Caco-2 (cell line): ENCODE measurements around the gene GFM1. TPM values are rescaled to one million over a fixed set of nuclear protein-coding genes. Genes with fewer than 3 reads are reported as not detected.

Experiments
- BruUV-seq: library from RNA; stranded (reverse); fragments of 400-500 nt; replicated peaks from 2 replicates; lab custom pipeline; 2021; lab: Mats Ljungman, UMichigan
- CTCF ChIA-PET: fragments of 300-600 bp; sonication (Branson Sonifier 250); formaldehyde crosslinking; loops from one replicate; lab custom pipeline; 2022; ENCODE audit warnings: antibody characterized with exemption; lab: Charles Lee
- POLR2A ChIA-PET: fragments of 300-600 bp; sonication (Branson Sonifier 250); formaldehyde crosslinking; loops from one replicate; lab custom pipeline; 2022; ENCODE audit warnings: antibody characterized with exemption; lab: Charles Lee
- DNase-seq, 2 experiments: peaks; one replicate each; pipeline versions ENCODE4 v3.0.0 to v3.0.0-alpha.2; 2020 to 2022
- H3K27me3 ChIP-seq: replicated peaks from 2 replicates; pipeline ENCODE4 v1.6.0; 2011; ENCODE audit warnings: low read length; ENCODE audit not compliant: control insufficient read depth, insufficient read depth
- H3K36me3 ChIP-seq: 2 replicates; pipeline ENCODE4 v1.5.1; 2011; ENCODE audit warnings: low read length; ENCODE audit not compliant: control insufficient read depth, insufficient read depth
- H3K4me1 ChIP-seq: fragments of 250-450 bp; sonication (Bioruptor Pico); 2 replicates; pipeline ENCODE4 v1.5.1; 2020; ENCODE audit warnings: mild to moderate bottlenecking
- H3K4me3 ChIP-seq: 2 replicates; pipeline ENCODE4 v1.5.1; 2011; ENCODE audit warnings: low read depth, mild to moderate bottlenecking, control low read depth, low read length
- H3K9me3 ChIP-seq: fragments of 250-450 bp; sonication (Bioruptor Pico); 2 replicates; pipeline ENCODE4 v1.5.1; 2020; ENCODE audit warnings: mild to moderate bottlenecking, moderate library complexity
- H3K27ac Mint-ChIP-seq: one replicate; pipeline ENCODE4 v1.8.0; 2022; ENCODE audit warnings: mixed read lengths; ENCODE audit not compliant: unreplicated experiment
- H3K27me3 Mint-ChIP-seq: one replicate; pipeline ENCODE4 v1.8.0; 2022; ENCODE audit warnings: mixed read lengths; ENCODE audit not compliant: insufficient read depth, unreplicated experiment
- H3K36me3 Mint-ChIP-seq: one replicate; pipeline ENCODE4 v1.8.0; 2022; ENCODE audit warnings: mild to moderate bottlenecking, mixed read lengths; ENCODE audit not compliant: insufficient read depth, unreplicated experiment
- H3K4me1 Mint-ChIP-seq: one replicate; pipeline ENCODE4 v1.8.0; 2022; ENCODE audit warnings: low read depth, mixed read lengths; ENCODE audit not compliant: unreplicated experiment
- H3K4me3 Mint-ChIP-seq: one replicate; pipeline ENCODE4 v1.8.0; 2022; ENCODE audit warnings: mild to moderate bottlenecking, moderate library complexity, mixed read lengths; ENCODE audit not compliant: unreplicated experiment
- H3K9me3 Mint-ChIP-seq: one replicate; pipeline ENCODE4 v1.8.0; 2022; ENCODE audit warnings: mixed read lengths; ENCODE audit not compliant: unreplicated experiment
- intact Hi-C: fragments of 100-400 bp; cut with micrococcal nuclease; formaldehyde crosslinking; loops from one replicate; pipeline ENCODE4 v1.10.0; 2022; ENCODE audit not compliant: unreplicated experiment
- total RNA-seq: library from RNA; stranded (reverse); gene quantifications from 2 replicates; pipeline ENCODE4 v1.2.3, GENCODE V29; 2022
- TF ChIP-seq, protein P1 (sequence below), 2 experiments: fragments of 200-600 bp in 1 of 2; IDR thresholded peaks; 1 replicate in 1 of 2; 2 replicates in 1 of 2; pipeline versions ENCODE4 v1.5.1 to v1.8.0; 2011 to 2022; ENCODE audit warnings: antibody characterized with exemption in 1 of 2, control low read depth in 1 of 2, inconsistent platforms in 1 of 2, low read depth in 1 of 2, low read length in 1 of 2, mild to moderate bottlenecking in 1 of 2, moderate library complexity in 1 of 2; ENCODE audit not compliant: insufficient read depth in 1 of 2, severe bottlenecking in 1 of 2, unreplicated experiment in 1 of 2

GFM1 gene
- total RNA-seq, 1 experiment from 2014 or later = 58.2 TPM

DNA sequence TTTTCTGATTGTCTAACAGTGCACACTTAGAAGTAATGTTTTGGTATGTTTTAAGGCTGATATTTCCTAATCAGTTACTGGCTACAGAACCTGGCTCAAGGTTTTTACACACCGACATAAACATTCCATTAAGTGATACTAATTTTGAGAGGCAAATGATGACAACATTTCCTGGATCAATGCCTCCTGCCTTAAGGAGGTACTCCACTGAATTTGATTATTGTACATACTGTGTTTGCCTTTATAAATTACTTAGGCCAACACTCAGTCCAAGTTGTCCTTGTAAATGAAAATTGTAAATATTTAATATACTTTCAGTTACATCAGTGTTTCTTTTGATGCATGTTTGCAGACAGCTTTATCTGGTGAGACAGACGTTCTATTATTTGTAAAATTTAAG lies 52.3 kb downstream of the GFM1 start:
- no peaks in the 10 kb centered on the region for H3K36me3 ChIP-seq
- TF ChIP-seq, protein P1, sequence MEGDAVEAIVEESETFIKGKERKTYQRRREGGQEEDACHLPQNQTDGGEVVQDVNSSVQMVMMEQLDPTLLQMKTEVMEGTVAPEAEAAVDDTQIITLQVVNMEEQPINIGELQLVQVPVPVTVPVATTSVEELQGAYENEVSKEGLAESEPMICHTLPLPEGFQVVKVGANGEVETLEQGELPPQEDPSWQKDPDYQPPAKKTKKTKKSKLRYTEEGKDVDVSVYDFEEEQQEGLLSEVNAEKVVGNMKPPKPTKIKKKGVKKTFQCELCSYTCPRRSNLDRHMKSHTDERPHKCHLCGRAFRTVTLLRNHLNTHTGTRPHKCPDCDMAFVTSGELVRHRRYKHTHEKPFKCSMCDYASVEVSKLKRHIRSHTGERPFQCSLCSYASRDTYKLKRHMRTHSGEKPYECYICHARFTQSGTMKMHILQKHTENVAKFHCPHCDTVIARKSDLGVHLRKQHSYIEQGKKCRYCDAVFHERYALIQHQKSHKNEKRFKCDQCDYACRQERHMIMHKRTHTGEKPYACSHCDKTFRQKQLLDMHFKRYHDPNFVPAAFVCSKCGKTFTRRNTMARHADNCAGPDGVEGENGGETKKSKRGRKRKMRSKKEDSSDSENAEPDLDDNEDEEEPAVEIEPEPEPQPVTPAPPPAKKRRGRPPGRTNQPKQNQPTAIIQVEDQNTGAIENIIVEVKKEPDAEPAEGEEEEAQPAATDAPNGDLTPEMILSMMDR (IDR thresholded peaks at IDR 0.05; ENCODE audit: insufficient read depth in 1 of 2, low read depth in 1 of 2, low read length in 1 of 2, severe bottlenecking in 1 of 2, unreplicated experiment in 1 of 2) = no peak
- Mint-ChIP-seq H3K36me3 (peaks cover 11% of the 10 kb centered on the region), H3K27me3 (no peaks in the 10 kb centered on the region), H3K4me3 (no peak overlapping the region), H3K4me1 (no peaks in the 10 kb centered on the region), H3K27ac (no peak overlapping the region), H3K9me3 (no peaks in the 10 kb centered on the region)
- CTCF ChIA-PET = no interaction called here
- no peak for DNase-seq
- POLR2A ChIA-PET = no interaction called here
- no TSS peak for BruUV-seq
- H3K9me3 ChIP-seq = no peaks in the 10 kb centered on the region
- no peaks in the 10 kb centered on the region for H3K4me1 ChIP-seq
- H3K4me3 ChIP-seq = no peak overlapping the region
- intact Hi-C loops = no loop called here
- no peaks in the 10 kb centered on the region for H3K27me3 ChIP-seq

DNA sequence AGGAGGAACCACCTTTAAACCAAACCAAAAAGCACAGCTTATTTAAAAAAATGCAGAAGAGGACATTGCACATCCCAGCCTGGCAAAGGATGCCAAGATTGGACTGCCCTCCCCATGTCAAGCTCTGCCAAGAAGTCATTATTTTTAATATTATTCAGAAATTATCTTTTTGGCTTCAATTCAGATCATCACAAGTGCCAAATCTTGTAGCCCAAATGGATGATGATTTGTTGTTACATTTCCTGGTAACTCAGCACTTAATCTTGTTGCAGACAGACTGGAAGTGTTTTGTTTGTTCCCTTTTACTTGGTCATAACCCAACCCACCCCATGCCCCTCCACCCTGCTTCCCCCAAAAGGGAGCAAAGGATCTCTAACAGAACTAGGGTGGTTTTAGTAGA lies 56.2 kb downstream of the GFM1 start:
- H3K4me1 ChIP-seq = no peaks in the 10 kb centered on the region
- TF ChIP-seq, protein P1 (IDR thresholded peaks at IDR 0.05; ENCODE audit: insufficient read depth in 1 of 2, low read depth in 1 of 2, low read length in 1 of 2, severe bottlenecking in 1 of 2, unreplicated experiment in 1 of 2) = no peak

DNA sequence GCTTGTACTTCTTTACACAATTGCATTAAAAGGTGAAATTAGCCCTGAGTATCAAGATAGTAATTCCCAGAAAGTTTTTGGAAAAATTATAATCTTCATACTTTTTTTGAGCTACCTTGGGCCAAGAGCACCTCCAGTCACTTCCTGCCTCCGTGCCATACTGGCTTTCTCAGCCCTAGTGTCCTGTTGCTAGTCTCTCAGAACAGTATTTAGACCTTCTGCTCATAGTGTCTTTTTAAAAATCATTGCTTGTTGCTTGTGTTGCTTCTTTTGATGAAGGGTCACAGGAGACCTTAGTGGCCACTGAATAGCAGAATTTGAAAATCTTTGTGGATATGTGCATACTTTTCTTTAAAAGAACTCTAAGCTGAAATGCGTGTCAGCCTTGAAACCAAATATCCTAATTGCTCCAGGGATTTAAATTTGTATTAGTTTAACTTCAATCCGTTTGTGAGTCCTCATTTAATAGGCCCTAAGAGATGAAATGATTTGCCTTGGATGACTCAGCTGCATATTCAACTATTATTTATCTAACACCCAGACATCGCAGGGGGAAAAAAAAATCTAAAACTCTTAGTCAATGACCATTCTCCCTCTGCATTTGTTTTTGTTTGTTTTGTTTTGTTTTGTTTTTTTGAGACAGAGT lies 57.2 kb downstream of the GFM1 start:
- no TSS peak for BruUV-seq

More for the DNA sequence above, 56.2 kb downstream of the GFM1 start:
- ChIA-PET POLR2A (no interaction called here), CTCF (no interaction called here)
- no peaks in the 10 kb centered on the region for H3K27me3 Mint-ChIP-seq
- Histone ChIP-seq H3K27me3 (no peaks in the 10 kb centered on the region), H3K9me3 (no peaks in the 10 kb centered on the region), H3K36me3 (no peaks in the 10 kb centered on the region; the same call in 1 of the 2 replicates), H3K4me3 (no peak overlapping the region)
- H3K36me3 Mint-ChIP-seq = peaks cover 4% of the 10 kb centered on the region
- no TSS peak for BruUV-seq
- no peak for DNase-seq
- H3K4me3 Mint-ChIP-seq = no peak overlapping the region
- H3K4me1 Mint-ChIP-seq = no peaks in the 10 kb centered on the region
- H3K27ac Mint-ChIP-seq = no peak overlapping the region
- intact Hi-C loops = no loop called here
- no peaks in the 10 kb centered on the region for H3K9me3 Mint-ChIP-seq

More for the DNA sequence above, 57.2 kb downstream of the GFM1 start:
- Mint-ChIP-seq H3K27me3 (no peaks in the 10 kb centered on the region), H3K9me3 (no peaks in the 10 kb centered on the region), H3K4me1 (no peaks in the 10 kb centered on the region), H3K27ac (no peak overlapping the region), H3K36me3 (peaks cover 4% of the 10 kb centered on the region), H3K4me3 (no peak overlapping the region)
- no peaks in the 10 kb centered on the region; the same call in 1 of the 2 replicates for H3K36me3 ChIP-seq
- CTCF ChIA-PET = no interaction called here
- no peaks in the 10 kb centered on the region for H3K9me3 ChIP-seq
- no peak for DNase-seq
- TF ChIP-seq, protein P1 (IDR thresholded peaks at IDR 0.05; ENCODE audit: insufficient read depth in 1 of 2, low read depth in 1 of 2, low read length in 1 of 2, severe bottlenecking in 1 of 2, unreplicated experiment in 1 of 2) = no peak
- POLR2A ChIA-PET = no interaction called here
- H3K4me1 ChIP-seq = no peaks in the 10 kb centered on the region
- H3K27me3 ChIP-seq = no peaks in the 10 kb centered on the region
- intact Hi-C loops = no loop called here
- no peak overlapping the region for H3K4me3 ChIP-seq
